ENCODE measurements around the gene GLI2. TPM values are rescaled to one million over a fixed set of nuclear protein-coding genes. Genes with fewer than 3 reads are reported as not detected.
A peak's percentile ranks its signal among the peaks of the same experiment; 100 is the strongest.

The GLI2 gene
- total RNA-seq, 1 experiment from 2014 or later, result 7.9 TPM

GRCh38 chr2:120754067-120754960 is 18.6 kb downstream of the GLI2 start:
- DNase-seq (ENCODE audit: low read depth), result no peak

GRCh38 chr2:120758181-120759144 is 22.8 kb downstream of the GLI2 start:
- DNase-seq (ENCODE audit: low read depth), result no peak

- no peak for DNase-seq (ENCODE audit: low read depth)
Observed at GRCh38 chr2:120759543-120760331, 24.1 kb downstream of the GLI2 start.

DNA sequence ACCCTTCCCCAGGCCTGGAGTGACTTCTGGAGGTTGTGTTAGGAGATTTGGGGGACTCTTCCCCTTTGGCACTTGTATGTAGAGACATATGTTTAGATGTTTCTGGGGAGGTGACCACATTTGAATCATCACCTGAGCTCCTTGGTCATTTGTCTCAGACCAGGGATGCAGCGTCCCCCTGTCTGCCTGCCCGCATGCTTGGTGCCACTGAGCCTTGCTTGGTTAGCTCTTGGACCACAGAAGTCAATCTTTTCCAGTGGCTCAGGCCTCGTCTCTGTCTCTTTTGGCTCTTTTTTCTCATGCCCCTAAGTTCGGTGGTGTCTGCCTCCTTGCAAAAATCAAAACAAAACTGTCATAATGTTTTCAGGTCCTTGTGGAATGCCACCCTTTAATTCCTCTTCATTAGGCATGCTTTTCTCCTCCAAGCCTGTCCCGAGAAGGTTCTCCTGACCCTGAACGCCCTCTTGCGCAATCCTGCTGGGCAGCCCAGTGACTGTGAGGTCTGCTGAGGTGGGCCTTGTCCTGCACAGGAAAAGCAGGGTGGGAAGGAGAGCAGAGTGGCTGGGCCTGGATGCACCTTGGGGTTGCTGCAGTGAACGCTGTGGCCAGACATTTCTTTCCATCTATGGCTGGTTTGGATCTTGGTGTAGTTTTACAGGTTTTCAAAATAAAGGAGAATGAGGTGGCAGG is 24.9 kb downstream of the GLI2 start:
- DNase-seq (ENCODE audit: low read depth), result no peak

DNA sequence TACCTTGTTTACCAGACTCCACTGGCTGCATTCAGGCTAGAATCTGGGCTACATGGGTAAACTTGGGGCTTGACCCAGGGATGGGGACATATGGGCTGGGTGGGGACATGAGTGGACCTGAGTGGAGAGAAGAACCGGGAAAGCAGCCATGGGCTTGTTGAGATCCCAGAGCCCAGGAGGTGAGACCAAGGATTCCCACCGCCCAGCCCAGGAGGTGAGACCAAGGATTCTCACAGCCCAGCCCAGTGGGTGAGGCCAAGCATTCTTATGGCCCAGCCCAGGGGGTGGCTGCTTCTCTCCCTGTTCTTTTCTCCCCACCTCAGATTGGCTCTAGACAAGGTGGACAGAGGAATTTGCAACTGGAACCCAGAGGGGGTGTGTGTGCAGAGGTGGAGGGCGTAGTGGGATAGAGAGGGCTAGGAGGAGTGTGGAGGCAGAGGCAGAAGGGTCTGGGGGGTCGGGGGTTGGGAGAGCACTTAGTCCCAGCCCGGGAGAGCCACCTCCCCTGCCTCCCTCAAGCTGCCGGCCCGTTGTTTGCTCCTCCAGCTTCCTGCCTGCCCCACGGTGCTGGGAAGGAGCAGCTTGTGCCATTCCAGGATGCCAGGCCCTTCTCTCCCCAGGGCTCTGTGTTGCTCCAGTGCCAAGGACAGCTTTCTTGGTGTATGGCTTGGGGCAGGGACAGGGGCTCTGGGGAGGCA is 25.6 kb downstream of the GLI2 start:
- DNase-seq (ENCODE audit: low read depth), result no peak

DNA sequence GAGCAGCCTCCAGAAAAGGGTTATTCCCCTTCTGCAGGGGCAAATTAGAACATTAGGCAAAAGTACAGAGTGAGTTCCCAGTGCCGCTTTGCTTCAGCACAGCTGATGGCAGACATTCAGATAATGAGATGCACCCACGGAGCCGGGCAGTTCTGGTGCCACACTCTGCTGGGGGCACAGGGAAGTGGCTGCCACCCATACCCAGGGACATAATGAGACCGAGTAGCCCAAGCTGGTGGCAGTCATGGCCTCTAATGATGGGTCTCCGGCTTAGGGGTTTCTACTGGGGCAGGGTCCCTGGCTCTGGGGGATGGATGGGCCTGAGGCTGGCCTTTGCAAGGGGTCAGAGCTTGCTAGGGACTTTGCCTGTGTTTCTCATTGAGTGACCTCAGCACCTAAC is 26.2 kb downstream of the GLI2 start:
- no peak for DNase-seq (ENCODE audit: low read depth)

GRCh38 chr2:120762341-120763061 is 26.8 kb downstream of the GLI2 start:
- no peak for DNase-seq (ENCODE audit: low read depth)

DNA sequence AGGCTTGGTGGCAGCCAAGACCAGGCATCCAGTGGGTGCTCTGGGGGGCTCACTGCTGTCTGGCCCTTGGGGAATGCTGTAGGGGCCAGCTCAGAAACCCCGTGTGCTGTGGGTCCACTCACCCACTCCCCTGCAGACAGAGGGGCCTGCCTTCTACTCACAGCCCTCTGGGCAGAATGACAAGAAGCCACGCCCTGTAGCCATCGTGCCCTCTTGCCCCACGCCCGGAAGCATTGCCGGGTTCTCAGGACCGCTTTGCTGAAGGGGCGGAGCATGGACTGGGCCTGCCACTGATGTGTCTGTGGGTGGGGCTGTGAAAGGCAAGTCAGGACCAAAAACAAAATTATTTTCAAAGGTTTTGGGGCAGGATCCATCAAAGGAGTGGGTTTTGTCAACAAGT is 27.8 kb downstream of the GLI2 start:
- DNase-seq (ENCODE audit: low read depth), result no peak

GRCh38 chr2:120763931-120764330 is 28.3 kb downstream of the GLI2 start:
- DNase-seq (ENCODE audit: low read depth), result no peak

DNA sequence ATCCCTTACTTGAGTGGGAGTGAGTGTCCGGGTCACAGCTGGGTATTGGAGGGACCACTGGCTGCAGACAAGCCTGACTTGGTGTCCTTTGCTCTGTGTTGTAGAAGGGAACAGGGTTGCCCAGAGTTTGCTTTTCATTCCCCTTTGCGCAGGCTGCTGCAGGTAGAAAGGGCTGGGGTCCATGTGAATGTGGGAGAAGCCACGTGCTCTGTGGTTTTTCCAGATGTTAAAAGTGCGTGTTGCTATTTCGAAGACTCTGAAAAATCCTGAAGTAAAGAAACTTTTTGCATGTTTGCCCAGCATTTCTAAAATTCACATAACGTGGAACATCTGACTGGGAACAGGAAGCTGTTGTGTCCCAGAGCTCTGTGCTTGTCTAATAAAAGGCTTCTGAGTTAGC is 28.8 kb downstream of the GLI2 start:
- no peak for DNase-seq (ENCODE audit: low read depth)

GRCh38 chr2:120764991-120765677 is 29.5 kb downstream of the GLI2 start:
- DNase-seq (ENCODE audit: low read depth), result no peak

- DNase-seq (ENCODE audit: low read depth), result peak; percentile 26
Observed at GRCh38 chr2:120765678-120766469, 30.2 kb downstream of the GLI2 start.

DNA sequence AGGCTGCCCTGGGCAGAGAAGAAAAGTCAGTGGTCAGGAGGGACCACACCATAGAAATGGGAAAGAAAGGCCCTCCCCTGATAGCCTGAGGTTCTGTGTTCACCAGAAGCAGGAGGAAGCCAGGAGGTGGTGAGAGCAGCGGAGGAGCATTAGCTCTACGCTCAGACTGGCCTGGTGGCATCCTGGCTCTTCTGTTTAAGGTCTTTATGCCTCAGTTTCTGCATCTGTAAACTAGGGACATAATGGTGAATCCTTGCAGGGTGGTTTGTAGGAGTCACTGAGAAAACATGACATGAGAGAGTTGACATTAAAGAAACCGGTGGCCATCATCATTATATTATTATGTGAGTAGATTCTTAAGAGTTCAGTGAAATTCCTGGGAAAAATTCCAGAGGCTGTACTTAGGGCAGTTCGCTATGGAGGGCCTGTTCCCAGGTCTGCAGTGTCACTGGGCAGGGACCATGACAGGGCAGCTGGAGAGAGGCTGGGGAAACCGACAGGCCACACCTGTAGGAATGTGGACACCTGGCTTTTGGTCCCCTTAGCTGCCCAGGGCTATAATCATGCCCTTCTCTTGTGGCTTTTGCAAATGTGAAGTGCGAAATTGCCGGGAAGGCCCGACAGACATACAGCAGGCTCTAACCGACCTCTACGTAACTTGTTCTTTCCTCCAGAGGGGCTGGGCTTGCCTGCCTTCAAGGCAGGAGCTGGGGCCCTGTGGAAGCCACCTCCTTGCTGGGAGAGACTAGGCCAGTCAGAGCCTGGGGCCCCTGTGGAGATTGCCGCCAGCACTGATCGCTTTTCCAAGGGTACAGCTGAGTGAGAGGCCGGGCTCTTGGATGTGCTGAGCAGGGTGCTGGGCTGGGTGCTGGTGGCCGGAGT is 31.0 kb downstream of the GLI2 start:
- no peak for DNase-seq (ENCODE audit: low read depth)

DNA sequence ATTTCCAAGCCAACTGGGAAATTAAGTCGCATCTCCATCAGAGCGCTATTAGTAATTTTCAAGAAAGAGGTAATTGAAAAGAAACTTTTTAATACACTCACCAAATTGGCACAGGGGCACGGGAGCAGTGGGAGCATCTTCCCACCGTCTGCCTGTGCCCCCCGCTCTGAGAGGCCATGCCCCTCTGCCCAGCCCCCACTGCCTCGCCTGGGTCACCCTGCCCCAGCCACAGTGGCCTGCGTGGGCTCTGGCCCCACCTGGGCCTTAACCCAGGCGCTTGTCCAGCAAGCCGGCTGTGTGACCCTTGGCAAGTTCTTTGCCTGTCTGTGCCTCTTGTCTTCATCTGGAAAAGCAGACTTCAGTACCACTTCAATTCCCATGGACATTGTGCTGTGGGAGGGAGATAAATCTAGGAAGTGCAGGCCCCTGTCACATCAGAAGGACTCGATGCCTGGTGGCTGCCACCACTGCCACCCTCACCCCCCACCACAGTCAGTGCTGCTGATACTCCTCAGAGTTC is 31.9 kb downstream of the GLI2 start:
- DNase-seq (ENCODE audit: low read depth), result no peak

- no peak for DNase-seq (ENCODE audit: low read depth)
Observed at GRCh38 chr2:120768112-120769048, 32.7 kb downstream of the GLI2 start.
